8988T (cell line): ENCODE data around the gene SCGB1C1.

Experiments
- DNase-seq: peaks from one replicate; pipeline ENCODE4 v3.0.0; 2011

SCGB1C1 gene

DNA sequence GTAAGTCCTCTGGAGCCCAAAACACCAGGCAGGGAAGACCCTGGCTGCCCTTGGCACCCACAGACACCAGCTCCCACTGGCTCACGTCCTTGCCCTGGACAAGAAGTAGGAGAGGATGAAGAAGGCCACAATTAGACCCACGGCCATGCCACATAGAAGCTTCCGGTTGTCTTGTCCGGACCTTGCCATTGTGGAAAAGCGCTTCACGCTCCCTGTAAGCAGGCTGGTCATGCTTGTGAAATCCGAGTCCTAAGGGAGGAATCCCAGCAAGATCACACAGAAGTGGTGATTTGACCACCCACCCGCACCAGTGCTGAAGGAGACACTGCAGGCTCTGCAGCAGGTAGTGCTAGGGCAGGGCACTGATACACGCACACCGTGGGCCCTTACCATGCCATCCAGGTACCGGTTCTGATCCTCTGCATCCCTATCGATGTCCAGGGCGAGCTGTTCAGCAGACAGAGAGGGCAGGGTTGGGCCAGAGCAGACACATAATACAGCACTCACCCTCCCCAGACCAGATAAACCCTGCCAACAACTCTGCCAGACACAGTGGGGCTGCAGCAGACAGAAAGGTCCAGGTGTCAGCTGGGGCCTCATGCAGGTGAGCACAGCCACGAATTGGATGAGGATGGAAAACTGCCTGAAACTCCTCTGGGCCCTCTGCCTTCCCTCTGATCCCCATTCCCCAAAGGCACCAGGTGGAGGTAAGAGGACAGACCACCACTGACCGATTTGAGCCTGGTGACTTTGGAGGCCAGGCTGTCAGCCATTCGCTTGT lies 12.5 kb downstream of the SCGB1C1 start:
- no peak for DNase-seq

DNA sequence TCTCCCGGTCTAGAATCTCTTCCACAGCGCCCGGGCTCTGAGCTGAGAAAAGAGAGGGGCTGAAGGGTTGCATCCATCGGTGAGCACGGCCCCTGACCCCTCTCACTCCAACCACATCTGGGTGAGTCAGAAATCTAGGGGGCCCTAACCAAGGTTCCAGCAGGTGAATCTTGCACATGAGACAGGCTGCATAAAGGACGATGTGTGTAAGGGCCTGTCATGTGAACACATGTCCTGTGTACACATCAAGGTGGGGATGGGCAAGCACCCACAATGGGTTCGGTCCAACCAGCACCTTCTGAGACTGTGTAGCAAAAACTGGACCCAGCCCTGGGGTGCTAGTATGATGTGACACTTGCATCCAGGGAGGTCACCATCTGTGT lies 13.1 kb downstream of the SCGB1C1 start:
- DNase-seq = no peak

DNA sequence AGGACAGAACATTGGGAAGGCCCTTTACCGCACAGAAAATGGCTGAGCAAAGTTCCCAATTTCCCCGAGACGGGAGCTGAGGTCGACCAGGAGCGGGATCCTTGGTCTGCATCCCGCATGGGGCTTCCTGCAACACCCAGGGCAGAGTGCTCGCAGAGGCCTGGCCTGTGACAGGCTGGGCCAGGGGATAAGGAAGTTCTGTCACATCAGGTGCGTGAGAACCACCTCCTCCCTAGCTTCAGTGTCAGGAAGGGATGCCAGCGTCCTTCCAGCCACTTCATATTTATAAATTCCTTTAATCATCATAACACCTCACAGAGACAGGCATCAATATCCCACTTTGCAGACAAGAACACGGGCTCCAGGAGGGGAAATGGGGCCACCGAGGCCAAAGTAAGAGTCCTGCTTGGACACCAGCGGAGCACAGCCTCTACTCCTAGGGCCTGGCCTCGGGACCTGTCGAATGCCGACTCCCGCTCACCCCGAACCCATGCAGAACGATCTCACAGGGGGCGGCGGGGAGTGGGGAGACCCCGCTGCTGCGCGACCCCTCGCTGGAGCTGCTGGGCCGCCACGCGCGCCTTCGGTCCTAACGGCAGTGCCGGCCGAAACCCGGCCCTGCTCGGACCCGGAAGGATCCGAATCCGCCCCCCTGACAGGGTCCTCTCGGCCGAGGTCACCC lies 13.8 kb downstream of the SCGB1C1 start:
- peak; percentile 70 for DNase-seq

DNA sequence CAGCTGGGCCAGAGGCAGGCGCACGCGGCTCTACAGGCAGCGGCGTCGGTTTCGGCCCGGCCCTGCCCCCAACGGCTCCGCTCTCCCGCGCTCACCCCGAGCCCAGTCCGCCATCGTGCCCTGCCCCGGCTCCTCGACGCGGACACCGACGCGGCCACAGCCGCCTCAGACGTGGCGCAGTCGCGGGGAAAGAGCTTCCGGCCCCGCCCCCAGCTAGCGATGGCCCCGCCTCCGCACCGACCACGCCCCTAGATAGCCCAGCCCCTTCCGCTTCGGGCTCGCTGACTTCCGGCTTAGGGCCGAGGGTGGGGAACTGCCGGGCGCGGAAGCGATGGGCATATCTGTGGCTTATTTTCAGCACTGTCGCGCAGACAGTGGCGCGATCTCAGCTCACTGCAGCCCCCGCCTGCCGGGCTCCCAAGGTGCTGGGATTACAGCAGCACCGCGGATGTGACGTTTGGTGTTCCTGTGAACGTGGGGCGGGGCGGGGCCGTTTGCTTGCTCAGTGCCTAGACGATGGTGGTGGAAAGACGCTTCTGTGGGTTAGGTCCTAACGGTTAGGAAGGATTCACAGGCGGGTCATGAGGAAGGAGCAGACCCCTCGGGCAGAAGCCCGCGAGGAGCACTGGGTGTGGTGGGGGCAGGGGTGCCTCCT lies 14.5 kb downstream of the SCGB1C1 start, which contains the start of the genes BET1L and RIC8A:
Gene BET1L (minus strand): TSS at position 192 of the 655 bp plus-strand sequence. CDS start 78 bp downstream, at position 114.
Gene RIC8A (plus strand): TSS at position 501 of the 655 bp plus-strand sequence. CDS start 1,147 bp downstream, outside the sequence.
- peak; percentile 99 for DNase-seq

DNA sequence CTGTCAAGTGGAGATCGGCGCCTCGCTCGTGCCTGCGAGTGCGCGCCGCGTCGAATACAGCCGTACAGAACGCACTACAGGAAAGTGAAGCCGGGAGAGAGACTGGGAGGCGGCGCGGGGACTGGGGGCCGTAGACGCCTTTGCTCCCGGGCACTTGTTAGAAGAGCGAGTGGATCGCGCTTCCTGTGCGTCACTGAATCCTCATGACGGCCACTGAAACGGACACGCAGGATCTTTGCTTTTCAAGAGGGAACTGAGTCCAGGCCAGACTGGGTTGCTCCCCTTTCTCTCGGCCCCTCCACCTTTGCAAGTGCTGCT lies 14.9 kb downstream of the SCGB1C1 start:
- no peak for DNase-seq

DNA sequence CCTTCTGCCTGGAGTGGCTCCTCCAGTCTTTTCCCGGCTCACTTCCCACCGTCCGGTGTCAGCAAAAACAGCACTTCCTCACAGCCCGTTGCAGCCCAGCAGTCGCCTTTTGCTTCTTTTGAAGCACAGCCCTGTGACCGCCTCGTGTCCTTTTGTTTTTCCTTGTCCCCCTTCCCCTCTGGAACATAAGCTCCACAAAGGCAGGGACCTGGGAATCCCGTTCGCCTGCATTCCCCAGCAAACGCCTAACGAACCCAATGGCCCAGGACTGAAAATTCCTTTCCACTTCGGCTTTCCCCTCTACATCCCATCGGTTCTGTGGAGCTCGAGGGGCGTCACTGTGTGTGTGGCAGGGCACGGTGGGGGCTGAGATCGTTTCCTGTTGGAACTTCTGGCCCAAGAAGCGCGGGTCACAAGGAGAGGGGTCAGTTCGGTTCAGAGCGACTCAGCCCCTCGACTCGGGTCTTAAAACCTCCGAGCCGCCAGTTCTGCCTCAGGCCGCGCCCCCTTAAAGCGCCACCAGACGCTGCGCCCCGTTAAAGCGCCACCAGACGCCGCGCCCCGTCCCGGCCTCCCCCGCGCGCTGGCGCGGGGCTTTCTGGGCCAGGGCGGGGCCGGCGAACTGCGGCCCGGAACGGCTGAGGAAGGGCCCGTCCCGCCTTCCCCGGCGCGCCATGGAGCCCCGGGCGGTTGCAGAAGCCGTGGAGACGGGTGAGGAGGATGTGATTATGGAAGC lies 15.5 kb downstream of the SCGB1C1 start:
- DNase-seq = peak; percentile 94

DNA sequence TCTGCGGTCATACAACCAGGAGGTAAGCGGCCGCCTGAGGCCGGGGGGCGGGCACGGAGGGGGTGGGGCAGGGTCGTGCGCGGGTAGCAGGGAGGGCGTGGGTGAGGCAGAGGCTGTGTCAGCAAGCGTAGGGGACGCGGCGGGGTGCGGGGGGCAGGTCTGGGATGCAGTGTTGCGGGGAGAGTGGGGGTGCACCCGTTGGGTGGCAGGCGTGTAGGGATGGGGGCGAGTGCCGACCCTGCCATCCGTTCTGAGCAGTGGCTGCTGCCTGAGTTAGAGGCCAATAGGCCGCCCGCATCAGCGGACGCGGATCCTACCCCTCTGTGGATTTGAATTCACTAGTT lies 16.0 kb downstream of the SCGB1C1 start:
- peak; percentile 44 for DNase-seq

DNA sequence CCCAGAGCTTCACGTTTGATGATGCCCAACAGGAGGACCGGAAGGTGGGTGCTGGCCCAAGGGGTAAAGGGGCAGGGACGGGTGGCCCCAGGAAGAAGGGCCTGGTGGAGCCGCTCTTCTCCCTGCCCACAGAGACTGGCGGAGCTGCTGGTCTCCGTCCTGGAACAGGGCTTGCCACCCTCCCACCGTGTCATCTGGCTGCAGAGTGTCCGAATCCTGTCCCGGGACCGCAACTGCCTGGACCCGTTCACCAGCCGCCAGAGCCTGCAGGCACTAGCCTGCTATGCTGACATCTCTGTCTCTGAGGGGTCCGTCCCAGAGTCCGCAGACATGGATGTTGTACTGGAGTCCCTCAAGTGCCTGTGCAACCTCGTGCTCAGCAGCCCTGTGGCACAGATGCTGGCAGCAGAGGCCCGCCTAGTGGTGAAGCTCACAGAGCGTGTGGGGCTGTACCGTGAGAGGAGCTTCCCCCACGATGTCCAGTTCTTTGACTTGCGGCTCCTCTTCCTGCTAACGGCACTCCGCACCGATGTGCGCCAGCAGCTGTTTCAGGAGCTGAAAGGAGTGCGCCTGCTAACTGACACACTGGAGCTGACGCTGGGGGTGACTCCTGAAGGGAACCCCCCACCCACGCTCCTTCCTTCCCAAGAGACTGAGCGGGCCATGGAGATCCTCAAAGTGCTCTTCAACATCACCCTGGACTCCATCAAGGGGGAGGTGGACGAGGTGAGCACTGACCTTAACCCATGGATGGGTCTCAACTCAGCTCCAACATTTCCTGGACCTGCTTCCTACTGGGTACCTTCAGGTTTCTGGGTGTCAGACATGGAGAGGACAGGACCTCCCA lies 16.6 kb downstream of the SCGB1C1 start:
- no peak for DNase-seq

DNA sequence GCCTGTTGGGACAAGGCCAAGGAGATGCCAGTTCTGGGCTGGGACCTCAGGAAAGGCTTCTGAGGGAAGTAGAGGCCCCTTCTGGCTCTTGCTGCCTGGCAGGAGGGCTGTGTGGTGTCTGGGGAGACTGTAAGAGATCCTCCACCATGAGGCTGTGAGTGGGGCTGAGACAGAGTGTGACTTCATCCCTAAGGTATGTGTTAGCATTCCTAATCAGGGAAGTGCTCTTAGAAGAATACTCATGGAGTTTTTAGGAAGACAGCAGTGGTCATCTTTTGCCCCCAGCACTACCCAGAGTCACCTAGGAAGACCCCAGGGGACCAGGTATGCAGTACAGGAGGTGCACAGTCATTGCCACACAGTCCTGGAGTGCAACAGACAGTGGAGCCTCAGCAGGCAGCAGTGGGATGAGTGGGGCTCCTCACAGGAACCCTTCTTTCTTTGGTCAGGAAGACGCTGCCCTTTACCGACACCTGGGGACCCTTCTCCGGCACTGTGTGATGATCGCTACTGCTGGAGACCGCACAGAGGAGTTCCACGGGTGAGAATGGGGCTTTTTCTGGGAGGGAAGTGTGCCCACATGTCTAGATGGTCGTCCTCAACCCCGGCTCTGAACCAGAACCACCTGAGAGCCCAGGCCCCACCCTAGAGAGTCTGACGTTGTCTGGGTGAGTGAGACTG lies 17.4 kb downstream of the SCGB1C1 start:
- DNase-seq = peak; percentile 89

DNA sequence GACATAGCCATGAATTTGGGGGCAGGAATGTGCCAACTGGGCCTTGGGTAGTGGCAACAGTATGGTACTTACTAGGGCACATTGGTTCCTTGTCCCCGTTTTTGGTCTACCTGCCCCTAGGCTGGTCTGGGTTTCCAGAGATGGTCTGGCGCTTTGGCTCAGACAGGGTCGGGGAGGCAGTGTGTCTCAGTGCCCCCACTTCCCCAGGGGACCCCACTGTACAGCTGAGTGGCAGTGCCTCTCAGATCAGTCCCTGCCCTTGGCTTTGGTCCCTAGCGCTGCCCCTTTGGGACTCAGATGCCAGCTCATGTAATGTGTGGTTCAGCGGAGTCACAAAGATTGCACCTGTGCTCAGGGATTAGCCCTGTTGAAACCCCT lies 17.9 kb downstream of the SCGB1C1 start:
- DNase-seq = no peak

DNA sequence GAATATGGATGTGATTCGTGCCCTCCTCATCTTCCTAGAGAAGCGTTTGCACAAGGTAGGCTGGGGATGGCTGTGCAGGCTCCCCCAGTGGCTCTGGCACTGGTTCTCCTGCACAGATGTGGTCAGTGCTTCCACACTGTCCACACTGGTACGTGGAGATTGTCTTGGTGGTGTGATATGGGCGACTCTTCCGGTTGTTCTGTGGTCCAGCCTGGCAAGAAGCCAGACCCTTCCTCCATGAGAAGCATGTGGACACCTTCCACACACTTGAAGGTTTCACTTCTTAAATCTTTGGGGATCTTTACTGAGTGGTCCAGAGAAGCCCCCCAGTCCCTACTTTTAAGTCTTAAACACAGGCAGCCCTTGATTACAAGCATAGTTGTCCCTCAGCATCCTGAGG lies 18.4 kb downstream of the SCGB1C1 start:
- DNase-seq = no peak

DNA sequence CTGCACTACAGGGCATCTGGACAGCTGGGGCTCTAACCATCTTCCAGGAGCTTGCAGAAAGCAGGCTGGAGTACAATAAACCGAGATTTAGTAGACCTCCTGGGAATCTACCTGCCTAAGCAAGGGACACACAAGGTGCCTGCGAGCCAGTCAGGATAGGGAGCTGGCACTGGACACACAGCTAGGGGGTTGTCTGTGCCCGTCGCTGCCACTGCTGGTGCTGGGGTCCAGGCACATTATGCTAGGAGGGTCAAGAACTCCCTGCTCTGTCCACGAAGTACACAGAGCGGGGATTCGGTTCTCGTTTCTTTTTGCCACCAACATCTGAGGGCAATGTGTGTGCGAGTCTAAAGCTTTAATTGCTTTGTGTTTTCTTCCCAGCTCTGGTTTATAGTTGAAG lies 18.9 kb downstream of the SCGB1C1 start:
- no peak for DNase-seq

DNA sequence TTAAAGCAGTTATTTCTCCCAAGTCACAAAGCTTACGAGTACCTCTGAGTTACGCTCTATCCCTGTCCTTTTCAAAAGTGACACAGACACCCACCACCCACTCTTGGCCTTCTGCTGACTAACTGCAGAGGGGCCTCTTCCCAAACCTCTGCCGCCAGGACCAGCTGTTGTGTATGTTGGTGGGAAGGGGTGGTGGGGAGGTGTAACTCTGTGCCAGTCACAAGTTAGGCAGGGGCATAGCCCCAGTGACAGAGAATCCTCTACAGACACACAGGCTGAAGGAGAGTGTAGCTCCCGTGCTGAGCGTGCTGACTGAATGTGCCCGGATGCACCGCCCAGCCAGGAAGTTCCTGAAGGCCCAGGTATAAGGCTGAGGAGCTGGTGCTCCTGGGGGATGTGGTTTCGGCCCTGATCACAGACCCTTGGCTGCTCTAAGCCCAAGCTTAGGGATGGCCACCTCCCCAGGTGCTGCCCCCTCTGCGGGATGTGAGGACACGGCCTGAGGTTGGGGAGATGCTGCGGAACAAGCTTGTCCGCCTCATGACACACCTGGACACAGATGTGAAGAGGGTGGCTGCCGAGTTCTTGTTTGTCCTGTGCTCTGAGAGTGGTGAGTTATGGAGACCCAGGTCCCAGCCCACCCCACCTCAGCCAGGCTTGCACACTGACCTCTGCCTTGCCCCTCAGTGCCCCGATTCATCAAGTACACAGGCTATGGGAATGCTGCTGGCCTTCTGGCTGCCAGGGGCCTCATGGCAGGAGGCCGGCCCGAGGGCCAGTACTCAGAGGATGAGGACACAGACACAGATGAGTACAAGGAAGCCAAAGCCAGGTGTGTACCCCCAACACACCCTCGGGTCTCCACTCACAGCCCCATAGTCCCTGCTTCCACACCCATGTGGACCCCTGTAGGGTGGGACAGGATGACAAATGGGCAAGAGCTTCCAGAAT lies 19.5 kb downstream of the SCGB1C1 start:
- DNase-seq = no peak

DNA sequence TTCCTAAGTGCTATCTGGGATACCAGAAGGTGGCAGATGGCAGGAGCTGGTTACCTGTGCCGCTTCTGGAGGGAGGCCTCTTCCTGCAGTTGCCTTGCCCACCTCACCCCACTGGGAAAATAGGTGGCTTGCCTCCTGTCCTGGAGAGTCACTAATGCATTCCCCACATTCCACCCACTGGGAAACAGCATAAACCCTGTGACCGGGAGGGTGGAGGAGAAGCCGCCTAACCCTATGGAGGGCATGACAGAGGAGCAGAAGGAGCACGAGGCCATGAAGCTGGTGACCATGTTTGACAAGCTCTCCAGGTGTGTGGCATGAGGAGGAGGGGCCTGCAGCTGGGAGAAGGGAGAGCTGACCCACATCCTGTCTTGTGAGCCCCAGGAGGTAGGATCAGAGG lies 20.2 kb downstream of the SCGB1C1 start:
- no peak for DNase-seq

DNA sequence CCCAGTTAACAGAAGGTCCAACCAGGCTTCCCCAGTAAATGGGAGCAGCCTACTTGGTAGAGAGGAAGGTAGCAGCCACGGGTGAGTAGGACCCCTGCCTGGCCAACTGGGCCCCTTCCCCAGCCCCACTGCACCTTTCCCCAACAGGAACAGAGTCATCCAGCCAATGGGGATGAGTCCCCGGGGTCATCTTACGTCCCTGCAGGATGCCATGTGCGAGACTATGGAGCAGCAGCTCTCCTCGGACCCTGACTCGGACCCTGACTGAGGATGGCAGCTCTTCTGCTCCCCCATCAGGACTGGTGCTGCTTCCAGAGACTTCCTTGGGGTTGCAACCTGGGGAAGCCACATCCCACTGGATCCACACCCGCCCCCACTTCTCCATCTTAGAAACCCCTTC lies 21.2 kb downstream of the SCGB1C1 start:
- DNase-seq = no peak

DNA sequence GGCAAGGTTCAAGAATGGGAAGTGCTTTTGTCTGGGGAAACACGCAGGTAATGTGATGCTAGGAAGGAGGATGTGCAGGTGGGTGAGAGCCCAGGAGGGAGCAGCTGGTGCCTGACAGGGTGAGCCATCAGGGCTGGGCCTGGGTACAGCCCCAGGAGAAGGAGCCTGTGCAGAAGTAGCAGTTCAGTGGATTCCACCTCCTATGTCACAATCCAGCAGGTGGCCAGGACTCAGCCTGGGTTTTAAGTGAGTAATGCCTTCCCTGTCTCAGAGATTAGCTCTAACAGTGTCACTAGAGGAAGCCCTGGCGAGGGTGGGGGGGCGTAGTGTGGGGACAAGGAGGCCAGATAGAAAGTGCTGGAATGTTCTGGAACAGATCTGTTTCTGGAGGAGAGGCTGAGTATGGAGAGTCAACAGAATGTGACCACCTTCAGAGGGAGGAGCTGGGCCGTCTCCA lies 22.7 kb downstream of the SCGB1C1 start:
- DNase-seq = no peak

DNA sequence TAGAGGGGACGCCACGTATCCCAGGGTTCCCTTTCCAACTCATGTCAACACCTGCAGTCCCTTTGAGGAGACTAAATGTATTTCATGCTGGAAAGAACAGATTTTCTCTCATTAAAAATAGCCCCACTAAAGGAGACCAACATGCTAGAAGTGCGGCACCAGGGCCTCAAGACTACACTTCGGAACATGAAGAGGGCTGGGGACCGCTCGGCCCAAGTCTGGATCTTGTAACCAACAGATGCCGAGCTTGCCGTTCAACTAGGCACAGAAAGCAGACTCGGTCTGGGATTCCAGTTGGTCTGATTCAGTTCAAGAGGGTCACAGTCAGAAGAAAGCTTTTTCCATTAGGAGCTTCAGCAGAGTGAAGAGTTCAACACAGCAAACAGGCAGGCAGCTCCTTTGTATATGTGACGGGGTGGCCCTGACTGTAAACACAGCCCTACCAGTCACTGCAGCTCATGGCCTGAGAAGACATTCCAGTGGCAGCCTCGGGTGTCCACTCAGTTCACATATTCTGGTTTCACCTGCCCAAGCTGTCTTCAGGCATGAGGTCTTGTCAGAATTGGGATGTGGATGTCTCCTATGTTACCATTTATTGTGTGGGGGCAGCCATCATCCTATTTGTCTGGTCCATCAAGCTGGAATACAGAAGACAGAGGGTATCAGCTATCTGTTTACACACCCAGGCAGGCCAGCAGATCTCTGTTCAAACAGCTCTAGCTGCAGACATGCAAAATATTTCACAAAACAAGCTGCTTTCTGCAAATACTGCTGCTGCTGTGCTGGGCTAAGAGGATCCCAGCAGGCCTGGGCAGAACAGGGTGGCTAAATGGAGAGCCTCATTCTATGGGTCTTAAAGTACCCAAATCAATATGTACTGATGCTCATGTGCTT lies 23.4 kb downstream of the SCGB1C1 start:
- DNase-seq = no peak

DNA sequence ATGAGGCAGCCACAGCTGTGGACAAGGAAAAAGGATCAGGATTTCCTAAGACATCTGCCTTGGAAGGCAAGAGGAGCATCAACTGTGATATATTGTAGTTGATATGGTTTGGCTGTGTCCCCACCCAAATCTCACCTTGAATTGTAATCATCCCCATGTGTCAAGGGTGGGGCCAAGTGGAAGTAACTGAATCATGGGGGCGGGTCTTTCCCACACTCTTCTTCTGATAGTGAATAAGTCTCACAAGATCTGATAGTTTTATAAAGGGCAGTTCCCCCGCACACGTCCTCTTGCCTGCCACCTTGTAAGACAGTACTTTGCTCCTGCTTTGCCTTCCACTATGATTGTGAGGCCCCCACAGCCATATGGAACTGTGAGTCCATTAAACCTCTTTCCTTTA lies 24.8 kb downstream of the SCGB1C1 start:
- no peak for DNase-seq

DNA sequence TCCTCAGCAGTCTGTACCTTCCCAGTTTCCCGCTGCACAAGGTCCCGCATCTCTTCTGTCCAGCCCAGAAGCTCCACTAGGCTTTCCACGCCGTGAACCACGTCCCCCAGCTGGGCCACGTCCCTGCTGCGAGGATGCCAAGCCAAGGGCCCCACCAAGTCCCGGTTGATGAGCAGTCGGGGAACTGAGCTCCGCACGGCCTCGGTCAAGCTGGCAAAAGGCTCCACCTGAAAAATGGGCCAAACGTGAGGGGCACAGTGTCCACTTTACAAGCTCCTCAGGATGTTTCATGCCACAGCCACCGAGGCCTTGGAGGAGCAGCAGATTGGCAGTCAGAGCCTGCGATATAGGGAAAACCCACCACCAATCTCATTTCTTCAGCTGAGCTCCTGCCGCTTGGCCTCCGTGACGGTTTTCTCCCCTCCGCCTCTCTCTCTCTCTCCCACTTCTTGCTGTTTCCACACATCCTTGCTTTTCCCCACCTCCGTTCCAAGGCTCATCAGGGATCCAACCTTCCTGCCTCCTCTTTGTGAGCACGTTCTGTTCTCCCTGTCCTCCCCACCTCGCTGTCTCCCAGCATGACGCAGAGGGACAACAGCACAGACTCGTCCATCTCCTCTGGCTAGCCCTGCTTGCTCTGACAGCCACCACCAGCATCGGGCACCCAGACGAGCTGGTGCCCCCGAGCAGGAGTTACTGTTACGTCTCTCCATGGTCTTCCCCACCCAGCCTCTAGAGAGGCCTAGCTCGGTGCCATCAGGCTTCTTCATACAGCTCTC lies 26.1 kb downstream of the SCGB1C1 start:
- DNase-seq = no peak
